HEK293T (cell line): ENCODE measurements around the gene HK1.

Experiments used
- BHLHE40 ChIP-seq: fragments of 450-650 bp; IDR thresholded peaks from 2 replicates; pipeline ENCODE4 v1.6.1; 2016; ENCODE audit warnings: mild to moderate bottlenecking, moderate library complexity, borderline replicate concordance
- ELF4 ChIP-seq: fragments of 450-650 bp; IDR thresholded peaks from 2 replicates; pipeline ENCODE4 v1.6.1; 2017; ENCODE audit warnings: antibody characterized with exemption
- FOXA1 ChIP-seq: fragments of 450-650 bp; IDR thresholded peaks from 2 replicates; pipeline ENCODE4 v1.6.1; 2016; ENCODE audit warnings: mild to moderate bottlenecking
- FOXM1 ChIP-seq: fragments of 450-650 bp; IDR thresholded peaks from 2 replicates; pipeline ENCODE4 v1.6.1; 2017; ENCODE audit warnings: mild to moderate bottlenecking, borderline replicate concordance
- HDGF ChIP-seq: fragments of 450-650 bp; IDR thresholded peaks from 2 replicates; pipeline ENCODE4 v1.6.1; 2017; ENCODE audit warnings: antibody characterized with exemption, borderline replicate concordance
- LEF1 ChIP-seq: fragments of 450-650 bp; IDR thresholded peaks from 2 replicates; pipeline ENCODE4 v1.6.1; 2017; ENCODE audit warnings: mild to moderate bottlenecking, borderline replicate concordance
- NFRKB ChIP-seq: fragments of 450-650 bp; IDR thresholded peaks from 2 replicates; pipeline ENCODE4 v1.6.1; 2016; ENCODE audit warnings: mild to moderate bottlenecking, moderate library complexity
- SP1 ChIP-seq: fragments of 450-650 bp; IDR thresholded peaks from 2 replicates; pipeline ENCODE4 v1.6.1; 2017
- SUZ12 ChIP-seq: fragments of 450-650 bp; IDR thresholded peaks from 2 replicates; pipeline ENCODE4 v1.6.1; 2016; ENCODE audit warnings: mild to moderate bottlenecking
- TF ChIP-seq, protein P1 (sequence below): fragments of 450-650 bp; IDR thresholded peaks from 2 replicates; pipeline ENCODE4 v1.6.1; 2016

DNA sequence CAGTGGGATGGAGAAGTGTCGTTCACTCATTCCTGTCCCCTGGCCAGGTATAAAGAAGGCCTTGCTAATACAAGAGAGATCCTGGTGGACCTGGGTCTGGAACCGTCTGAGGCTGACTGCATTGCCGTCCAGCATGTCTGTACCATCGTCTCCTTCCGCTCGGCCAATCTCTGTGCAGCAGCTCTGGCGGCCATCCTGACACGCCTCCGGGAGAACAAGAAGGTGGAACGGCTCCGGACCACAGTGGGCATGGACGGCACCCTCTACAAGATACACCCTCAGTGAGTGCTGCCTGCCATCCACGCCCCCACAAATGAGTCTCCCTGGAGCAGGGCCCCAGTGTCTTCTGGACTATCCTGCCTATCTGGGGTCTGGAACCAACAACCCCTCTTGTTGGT lies 31.0 kb upstream of the HK1 start:
- TF ChIP-seq SUZ12, result no peak
- no peak for TF ChIP-seq BHLHE40
- TF ChIP-seq ELF4, result no peak
- TF ChIP-seq NFRKB, result no peak
- no peak for TF ChIP-seq LEF1
- TF ChIP-seq FOXM1, result no peak
- no peak for TF ChIP-seq FOXA1
- TF ChIP-seq, protein P1, sequence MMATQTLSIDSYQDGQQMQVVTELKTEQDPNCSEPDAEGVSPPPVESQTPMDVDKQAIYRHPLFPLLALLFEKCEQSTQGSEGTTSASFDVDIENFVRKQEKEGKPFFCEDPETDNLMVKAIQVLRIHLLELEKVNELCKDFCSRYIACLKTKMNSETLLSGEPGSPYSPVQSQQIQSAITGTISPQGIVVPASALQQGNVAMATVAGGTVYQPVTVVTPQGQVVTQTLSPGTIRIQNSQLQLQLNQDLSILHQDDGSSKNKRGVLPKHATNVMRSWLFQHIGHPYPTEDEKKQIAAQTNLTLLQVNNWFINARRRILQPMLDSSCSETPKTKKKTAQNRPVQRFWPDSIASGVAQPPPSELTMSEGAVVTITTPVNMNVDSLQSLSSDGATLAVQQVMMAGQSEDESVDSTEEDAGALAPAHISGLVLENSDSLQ, result no peak
- TF ChIP-seq HDGF, result no peak
- TF ChIP-seq SP1, result no peak
